Measurements from ENCODE around the gene VIPR2.
"Not testable (repeated sequence)": the region's sequence is repeated elsewhere in the genome, so short reads cannot be mapped to it uniquely, and the experiment has no call there.

VIPR2 gene

DNA sequence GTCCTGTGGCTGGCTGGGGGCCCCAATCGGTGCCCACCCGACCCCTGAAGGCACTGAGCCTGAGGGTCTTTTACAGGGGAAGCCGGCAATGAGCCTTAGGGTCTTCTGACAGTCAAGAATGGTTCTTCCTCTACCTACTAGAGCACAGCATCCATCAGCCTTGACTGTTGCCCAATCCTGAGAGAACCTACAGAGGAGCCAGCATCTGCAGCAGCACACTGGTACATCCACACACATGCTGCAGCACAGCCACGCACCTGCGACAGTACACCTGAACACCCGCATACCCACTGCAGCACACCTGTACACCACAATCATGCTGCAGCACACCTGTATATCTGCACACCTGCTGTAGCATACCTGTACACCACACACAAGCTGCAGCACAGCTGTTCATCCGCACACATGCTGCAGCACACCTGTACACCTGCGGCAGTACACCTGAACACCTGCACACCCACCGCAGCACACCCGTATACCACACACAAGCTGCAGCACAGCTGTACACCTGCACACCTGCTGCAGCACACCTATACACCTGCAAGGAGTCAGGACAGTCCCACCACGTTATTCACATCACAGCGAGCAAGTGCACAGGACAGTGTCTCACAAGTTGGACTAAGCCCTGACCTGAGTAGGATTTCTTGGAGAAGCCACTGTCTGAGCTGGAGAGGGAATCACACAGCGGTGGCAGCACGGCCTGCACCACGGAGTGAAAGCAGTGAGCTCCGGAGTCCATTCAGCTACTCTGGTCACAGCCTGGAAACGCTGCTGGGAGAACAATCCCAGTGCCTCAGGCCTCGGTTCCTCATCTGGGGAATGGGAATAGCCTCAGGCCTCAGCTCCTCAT is 56.4 kb downstream of the VIPR2 start:
- DNase-seq, result no peak

DNA sequence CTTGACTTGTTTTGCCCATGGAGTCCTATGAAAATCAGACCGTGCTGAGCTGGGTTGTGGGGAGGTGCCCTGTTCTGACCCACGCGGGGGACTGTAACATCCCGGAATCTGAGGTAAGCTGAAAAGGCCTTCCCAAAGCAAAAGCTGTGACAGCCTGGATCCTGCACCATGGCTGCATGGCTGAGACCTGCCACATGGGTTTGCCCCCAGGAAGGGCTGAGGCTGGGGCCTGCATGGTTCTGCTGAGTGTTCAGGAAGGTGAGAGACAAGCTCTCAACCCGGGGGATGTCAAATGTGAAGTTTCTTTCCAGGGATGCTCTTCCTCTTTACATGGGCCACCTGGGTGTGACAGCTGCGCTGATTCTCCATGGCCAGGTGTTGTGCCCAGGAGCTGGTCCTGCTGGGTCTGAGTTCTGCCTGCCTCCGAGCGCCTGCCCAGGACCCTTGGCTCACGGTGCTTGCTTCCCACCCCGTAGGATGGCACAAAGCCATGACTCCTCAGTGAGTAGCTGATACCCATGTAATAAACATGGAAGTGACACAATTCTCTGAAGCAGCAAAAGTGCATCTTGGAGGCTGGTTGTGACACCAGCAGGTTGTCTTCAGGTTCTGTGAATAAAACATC is 58.3 kb downstream of the VIPR2 start:
- no peak for DNase-seq

DNA sequence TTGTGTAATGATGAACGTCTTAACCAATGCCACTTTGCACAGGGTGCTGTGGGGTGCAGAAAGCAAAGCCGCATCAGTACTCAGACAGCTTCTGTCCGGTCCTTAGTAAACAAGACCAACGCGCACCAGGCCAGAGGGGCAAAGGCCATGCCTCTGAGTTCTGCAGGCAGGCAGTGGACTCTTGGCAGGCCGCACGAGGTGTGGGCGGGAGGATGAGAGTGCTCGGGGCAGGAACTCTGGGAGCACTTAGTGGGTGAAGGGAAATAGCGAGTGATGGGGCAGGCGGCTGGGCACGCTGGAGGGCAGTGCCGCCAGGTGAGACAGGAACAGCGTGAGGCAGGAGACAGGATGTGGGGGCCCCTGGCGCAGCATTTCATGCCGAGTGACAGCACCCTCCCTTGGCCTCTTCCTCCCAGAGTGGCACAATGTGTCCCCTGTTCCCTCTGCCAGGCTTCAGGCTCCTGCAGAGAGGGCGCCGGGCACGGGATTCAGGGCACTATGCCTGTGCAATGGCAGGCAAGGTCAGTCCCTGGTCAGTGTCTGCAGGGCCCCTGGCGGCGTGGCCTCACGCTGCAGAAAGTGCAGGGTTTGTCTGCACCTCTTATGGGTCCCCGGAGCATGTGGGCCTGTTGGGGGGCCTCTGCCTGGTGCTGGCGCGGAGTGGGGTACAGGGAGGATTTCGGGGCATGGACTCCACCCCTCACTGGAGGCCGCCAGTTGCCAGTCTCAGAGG is 60.4 kb downstream of the VIPR2 start:
- no peak for DNase-seq

DNA sequence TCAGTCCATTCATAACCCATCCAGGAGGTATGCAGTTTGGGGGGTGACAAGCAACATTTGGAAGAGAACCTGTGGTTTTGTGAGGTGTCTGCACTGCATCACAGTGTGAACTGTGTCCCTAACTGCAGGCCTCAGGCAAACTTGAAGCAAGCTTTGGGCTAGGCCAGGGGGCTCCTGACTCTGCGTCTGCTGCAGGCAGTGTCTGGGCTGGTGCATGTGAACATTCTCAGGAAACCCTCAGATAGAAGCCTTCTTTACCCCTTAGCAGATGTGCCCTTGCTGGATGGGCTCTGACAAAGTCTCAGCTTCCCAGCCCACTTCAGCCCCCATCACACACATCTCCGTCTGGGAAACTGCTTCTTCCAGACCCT is 61.0 kb downstream of the VIPR2 start:
- DNase-seq, result no peak

DNA sequence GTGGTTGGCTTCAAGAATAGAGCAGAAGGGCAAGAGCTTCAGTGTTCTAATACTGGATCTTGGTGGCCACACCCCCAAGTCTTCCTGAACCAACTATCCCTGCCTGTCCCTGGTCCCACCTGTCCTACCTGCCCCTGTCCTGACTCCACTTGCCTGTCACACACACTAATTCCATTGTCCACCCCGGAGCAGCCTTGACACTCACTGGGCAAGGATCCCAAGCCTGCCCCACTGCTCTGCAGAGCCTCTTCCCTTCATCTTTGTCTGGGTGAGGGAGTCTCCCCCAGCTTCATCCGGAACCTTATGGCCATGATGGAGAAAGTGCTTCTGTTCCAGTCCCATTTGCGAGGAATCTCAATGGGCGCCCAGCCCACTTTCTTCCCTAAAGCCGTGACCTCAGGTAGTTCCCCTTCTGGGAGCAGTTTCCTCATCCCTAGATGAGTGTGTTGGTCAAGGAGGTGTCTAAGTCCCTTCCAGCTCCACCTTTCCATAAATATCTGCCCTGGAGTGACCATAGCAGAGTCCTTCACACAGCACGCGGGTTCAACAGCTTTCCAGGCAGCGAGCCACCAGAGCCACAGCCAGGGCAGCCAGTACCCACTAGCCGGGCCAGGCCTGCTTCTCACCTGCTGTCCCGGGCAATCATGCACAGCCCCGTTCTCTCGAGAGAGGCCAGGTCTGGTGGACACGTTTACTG is 61.5 kb downstream of the VIPR2 start:
- DNase-seq, result no peak

DNA sequence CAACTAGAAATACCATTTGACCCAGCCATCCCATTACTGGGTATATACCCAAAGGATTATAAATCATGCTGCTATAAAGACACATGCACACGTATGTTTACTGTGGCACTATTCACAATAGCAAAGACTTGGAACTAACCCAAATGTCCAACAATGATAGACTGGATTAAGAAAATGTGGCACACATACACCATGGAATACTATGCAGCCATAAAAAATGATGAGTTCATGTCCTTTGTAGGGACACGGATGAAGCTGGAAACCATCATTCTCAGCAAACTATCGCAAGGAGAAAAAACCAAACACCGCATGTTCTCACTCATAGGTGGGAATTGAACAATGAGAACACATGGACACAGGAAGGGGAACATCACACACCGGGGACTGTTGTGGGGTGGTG is 62.6 kb downstream of the VIPR2 start:
- DNase-seq, result not testable (repeated sequence)

DNA sequence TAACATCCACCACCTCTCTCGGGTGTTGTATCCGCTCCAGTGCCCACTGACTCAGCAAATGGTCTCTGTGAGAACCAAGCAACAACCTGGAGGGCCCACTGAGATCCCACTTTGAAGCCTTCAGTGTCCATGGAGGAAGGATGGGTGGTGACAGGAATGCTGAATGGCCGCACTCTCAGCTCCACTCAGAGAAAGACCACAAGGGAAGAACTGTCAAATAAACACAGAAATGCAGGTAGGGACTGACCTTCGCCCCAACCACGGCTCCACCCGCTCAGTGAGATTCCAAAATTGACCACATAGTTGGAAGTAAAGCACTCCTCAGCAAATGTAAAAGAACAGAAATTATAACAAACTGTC is 65.8 kb downstream of the VIPR2 start:
- DNase-seq, result no peak

DNA sequence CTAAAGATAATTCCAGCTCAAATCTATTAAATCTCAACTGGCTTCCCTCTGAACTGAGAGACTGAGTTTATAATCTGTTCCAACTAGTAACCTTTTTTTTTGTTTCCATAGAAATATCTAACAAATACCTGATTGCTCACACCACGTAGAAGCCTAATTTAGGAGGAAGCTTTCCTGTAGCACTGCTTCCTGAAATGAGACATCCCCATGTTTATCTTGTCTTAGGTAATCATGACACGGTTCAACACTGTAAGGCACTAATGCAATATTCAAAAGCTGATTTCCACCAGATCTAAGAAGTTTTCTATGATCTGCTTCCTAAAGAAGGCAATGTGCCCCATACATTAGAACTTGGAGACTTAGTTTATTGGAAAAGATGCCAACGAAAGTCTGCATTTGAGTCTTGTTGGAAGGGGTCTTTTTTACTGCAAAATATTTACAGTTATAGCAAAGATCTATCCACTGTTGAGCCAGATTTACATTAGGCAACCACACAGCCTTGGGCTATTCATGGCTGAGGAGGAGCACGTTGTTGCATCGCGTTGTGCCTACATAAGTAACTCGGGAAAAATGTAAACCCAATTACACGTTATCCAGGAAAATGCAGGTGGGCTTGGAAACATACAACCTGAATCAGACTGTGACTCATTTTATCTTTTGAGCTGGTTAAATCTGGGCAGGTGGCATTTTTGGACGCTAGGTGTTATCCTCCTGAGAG is 66.3 kb downstream of the VIPR2 start:
- no peak for DNase-seq

DNA sequence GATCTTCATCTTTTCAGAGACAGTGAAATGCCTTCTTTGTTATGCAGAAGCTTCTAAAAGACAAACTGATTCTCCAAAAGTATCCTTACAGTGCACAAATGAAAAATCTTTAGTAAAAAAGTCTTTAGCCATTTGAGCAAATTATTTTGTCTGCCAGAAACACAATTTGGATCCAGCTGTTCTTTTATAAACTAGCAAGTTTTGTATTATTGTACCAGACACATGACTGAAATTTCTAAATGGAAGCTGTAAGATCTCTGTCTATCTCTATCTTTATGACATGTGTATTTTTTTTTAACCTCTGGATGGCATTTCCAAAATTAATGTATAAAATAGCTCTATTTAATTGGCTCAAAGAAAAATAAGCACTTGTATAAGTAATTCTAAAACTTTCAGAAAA is 68.3 kb downstream of the VIPR2 start:
- DNase-seq, result no peak

DNA sequence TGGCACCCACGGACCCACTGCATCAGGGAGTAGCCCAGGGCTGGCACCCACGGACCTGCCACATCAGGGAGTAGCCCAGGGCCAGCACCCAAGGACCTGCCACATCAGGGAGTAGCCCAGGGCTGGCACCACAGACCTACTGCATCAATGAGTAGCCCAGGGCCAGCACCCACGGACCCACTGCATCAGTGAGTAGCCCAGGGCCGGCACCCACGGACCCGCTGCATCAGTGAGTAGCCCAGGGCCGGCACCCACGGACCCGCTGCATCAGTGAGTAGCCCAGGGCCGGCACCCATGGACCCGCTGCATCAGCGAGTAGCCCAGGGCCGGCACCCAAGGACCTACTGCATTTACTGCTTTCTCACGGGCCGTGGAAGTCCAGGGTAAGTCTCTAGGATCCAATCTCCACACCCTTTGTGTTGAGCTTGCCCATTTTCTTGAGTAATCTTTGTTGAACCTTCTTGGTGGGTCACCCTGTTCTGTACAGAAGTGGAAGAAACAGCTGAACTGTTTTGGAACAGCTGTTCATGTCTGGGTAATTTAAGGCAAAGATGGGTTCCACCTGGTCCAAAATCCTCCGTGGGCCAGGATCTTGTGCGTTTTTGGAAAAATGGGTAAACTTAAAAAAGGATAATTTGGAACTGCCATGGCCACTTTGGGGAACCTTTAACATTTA is 69.0 kb downstream of the VIPR2 start:
- no peak for DNase-seq

DNA sequence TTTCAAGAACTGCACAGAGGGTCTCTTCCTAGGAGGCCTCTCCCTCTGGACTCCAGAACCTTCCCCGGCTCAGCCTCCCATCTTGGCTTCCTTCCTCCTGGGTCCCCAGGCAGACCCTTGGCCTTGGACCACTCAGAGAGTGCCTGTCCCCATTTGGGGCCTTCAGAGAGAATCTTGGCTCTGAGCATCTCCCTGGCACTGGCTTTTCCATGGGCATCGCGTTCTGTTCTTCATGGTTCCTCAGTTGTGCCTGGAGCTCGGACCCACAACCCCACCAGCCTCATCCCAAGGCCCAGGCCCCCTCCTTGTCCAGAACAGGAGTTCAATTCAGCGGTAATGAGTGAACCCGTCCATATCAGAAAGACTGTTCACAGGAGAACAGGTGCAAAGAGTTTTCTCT is 73.4 kb downstream of the VIPR2 start:
- DNase-seq, result no peak

DNA sequence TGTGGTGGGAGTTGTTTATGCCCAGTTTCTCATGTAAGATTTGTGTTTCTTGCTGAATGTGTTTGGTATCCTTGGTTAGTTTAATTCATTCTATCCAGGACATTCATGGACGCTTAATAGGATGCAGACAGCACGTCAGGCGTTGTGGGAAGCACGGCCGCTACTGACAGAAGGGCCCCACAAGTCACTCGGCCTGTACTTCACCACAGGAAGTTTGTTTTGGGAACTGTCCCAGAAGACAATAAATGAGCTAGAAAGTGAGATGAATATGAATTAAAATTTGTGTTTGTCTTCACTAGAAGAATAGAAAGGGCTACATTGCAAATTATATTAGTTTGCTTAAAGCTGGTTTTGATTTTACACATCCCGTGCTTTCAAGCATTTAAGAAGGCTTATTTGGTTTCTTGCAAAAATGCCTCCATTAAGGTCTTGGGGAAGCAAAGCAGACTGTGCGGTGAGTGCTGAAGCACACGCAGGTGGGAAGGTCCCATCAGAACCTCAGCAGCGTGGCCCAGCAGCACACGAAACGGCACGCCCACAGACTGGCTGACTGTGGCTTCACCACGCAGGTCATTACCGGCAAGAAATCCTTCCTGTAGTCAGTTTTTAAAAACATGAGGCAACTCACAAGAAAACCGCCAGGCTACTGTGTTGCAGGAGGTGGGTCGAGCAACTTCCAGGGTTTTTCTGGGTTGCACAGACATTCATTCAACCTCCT is 74.1 kb downstream of the VIPR2 start:
- DNase-seq, result no peak

DNA sequence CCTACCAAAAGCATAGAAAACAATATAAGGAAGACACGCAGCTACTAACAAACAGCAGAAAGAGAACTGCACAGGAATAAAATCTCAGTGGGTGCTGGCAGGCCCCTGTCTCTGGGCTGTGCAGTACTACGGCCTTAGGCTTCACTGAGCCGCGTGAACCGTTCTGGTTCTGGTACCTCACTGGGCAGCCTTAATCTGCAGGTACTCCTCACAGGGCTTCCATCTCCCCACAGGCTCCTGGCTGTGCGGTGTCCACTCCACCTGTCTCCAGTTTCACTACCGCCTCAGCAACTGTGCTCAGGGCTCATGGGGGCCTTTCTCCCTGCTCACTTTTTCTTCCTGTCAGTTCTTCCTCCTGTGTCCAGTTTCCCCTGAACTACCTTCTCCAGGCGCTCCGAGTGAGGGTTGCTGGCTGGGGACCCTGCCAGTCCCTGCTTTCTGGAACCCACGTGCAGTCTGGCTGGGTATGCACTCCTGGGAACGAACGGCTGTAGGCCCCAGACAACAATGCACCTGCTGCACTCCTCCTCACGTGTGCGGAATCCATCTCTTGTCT is 75.7 kb downstream of the VIPR2 start:
- DNase-seq, result no peak

DNA sequence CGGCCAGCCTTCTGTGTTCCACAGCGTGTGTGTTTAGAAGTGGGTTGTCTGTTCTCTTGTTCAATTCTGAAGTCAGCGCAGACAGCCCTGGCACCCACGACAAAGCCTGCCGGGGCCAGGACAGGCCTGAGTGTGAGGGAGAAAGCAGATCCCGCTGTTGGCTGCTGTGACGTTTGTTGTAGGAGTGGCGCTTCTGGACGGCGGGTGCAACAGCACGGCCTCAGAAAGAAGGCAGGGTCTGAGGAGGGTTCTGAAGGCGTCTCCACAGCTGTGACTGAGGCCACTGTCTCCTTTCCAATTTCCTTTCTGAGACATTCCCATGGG is 76.2 kb downstream of the VIPR2 start:
- no peak for DNase-seq

DNA sequence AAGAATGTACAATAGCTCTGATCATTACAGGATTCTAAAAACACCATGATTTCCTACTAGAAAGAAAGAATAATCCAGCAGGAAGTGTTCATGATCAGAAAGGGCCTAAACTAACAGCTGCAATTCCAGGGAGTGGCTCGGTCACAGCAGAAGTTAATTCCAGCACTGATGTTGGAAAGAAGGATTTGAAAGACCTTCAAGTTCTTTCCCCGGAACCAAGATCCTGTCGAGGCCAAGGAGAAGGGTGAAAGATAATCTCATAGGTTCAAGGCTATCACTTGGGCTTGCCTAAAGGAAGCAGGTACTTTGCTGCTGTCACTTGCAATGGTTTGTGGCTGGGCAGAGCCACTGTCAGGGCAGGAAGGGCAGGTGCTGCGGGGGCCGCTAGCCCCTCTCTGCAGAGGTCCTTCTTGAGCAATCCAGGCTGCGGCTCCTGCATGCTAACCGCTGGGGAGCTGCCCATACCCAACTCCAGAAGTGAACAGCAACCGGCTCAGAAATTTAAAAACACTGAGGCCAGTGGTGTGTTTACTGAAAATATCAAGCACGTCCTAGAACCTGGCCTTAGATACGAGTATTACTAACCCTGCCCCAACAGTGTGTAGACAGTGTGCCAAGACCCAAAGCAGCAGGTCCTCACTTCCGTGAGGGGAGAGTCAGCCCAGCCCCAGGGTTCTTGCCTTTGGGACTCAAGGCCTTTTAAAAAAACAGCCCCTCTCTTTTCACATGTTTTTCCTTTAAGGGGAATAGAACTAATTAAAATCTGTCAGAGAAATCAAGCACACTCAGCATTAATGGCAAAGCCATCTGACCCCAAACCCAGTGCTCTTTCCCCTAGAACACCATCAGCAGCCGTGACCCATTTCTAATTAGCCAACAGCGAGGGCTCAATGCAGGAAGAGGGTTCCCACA is 76.8 kb downstream of the VIPR2 start:
- DNase-seq, result no peak

DNA sequence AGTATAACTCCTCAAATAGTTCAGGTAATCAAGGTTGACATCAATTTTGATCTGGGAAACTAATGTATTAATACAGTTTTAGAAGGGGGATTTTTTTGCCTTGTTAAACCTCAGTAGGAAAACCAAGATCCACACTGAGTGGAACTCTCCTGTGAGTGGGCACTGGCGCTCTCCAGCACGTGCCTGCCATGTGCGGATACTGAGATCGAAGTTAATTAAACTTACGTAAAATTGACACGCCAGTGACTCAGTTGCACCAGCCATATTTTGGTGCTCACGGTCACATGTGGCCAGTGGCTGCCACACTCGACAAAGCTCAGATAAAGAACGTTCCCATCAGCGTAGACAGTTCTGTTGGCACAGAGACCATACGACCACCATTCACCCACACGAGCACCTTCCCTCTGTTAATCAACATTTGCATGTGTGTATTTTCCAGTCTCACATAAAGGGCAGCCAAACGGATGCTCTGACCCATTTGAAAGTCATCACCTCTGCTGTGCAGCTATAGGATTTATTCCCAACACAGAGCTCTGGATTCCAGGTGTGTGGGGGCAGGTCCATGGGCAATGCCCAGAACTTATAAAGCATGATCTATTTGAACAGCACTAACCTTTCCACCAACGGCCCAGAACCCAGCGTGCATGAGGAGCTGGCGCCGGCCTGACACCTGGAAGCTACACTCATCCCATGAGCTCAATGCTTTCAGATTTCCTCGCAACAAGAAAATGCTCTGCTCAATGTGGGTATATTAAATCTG is 77.7 kb downstream of the VIPR2 start:
- DNase-seq, result no peak

DNA sequence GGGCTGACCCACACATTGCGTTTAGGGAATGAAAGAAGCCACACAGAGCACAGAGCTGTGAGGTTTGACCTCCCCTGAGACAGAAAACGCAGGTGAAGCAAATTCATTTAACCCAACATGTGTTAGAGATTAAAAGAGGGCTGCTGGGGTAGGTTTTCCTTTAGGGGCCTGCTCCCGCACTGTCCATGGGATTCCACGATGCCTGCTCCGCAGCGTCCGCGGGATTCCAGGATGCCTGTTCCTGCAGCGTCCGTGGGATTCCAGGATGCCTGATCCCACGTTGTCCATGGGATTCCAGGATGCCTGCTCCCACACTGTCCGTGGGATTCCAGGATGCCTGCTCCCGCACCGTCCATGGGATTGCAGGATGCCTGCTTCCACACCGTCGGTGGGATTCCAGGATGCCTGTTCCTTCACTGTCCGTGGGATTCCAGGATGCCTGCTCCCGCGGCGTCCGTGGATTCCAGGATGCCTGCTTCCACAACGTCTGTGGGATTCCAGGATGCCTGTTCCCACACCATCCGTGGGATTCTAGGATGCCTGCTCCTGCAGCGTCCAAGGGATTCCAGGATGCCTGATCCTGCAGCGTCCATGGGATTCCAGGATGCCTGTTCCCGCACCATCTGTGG is 78.7 kb downstream of the VIPR2 start:
- no peak for DNase-seq

DNA sequence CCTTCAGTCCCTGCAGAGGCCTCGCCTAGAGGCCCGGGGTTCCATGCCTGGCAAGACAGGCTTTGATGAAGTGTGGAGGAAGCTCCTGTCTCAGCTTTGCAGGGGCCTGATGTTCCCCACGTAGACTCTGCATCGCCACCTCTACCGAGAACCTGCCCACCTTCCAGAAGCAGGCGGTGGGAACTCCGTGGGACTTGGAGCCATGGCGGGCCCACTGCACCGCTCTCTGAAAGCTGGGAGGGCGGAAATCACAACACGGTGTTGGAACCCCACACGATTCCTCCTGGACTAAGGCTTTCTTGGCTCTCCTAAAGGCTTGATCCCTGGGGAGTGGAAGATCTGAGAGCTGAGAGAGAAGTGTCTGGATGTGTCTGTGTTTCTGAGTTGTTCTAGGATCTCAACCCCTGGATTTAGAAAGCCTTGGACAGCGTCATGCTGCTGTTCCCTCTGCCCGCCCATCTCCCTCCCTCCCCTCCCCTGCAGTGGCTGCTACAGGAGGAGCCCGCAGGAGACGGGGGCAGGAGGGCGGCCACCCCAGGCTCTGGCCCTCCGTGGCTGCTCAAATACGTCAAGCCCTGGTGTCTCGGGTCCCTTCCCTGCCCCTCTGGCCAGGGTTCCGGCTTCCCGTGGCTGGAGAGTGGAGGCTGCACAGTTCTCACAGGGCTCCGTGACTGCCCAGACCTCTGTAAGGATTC is 79.7 kb downstream of the VIPR2 start:
- no peak for DNase-seq

Data from GDM1 (cell line).